Neural progenitor cell (in vitro differentiated cells): ENCODE data around the gene THSD1.

ENCODE experiments used
- CTCF ChIP-seq: fragments of 200-600 bp; sonication (generic); IDR thresholded peaks from 2 replicates; pipeline ENCODE4 v1.5.1; 2017; ENCODE audit warnings: antibody characterized with exemption, mild to moderate bottlenecking
- EZH2phosphoT487 ChIP-seq: fragments of 200-600 bp; sonication (generic); IDR thresholded peaks from 2 replicates; pipeline ENCODE4 v1.6.1; 2017; ENCODE audit warnings: antibody characterized with exemption

- no peak for TF ChIP-seq EZH2phosphoT487
- TF ChIP-seq CTCF: no peak
Observed at GRCh38 chr13:52366291-52366690, 39.7 kb downstream of the THSD1 start.
